Hepatocyte (in vitro differentiated cells): ENCODE measurements around the gene GGT6.

Experiments
- CTCF ChIP-seq: fragments of 200-600 bp; sonication (generic); IDR thresholded peaks from 2 replicates; pipeline ENCODE4 v1.5.1; 2016; ENCODE audit warnings: antibody characterized with exemption, mild to moderate bottlenecking; ENCODE audit not compliant: poor library complexity
- EZH2 ChIP-seq: fragments of 200-600 bp; sonication (generic); IDR thresholded peaks from 2 replicates; pipeline ENCODE4 v1.6.1; 2016; ENCODE audit warnings: antibody characterized with exemption, mild to moderate bottlenecking, borderline replicate concordance
- EZH2phosphoT487 ChIP-seq: fragments of 200-600 bp; sonication (generic); IDR thresholded peaks from one replicate; pipeline ENCODE4 v1.6.1; 2018; ENCODE audit warnings: antibody characterized with exemption, mild to moderate bottlenecking, low read depth, moderate library complexity; ENCODE audit not compliant: unreplicated experiment, severe bottlenecking

- TF ChIP-seq CTCF: no peak
- TF ChIP-seq EZH2phosphoT487: no peak
- TF ChIP-seq EZH2: no peak
Observed at GRCh38 chr17:4562015-4562969, 1.9 kb upstream of the GGT6 start.
